Ascending aorta (tissue), 2 donors: ENCODE results near the gene EN1. TPM values are rescaled to one million over a fixed set of nuclear protein-coding genes. Genes with fewer than 3 reads are reported as not detected.

ENCODE experiments used
- DNase-seq, 2 donors: peaks; one replicate each; pipeline ENCODE4 v3.0.0-alpha.2; 2019; ENCODE audit warnings: low spot score in 2 of 2
- H3K27ac ChIP-seq, 2 donors: fragments of 200-600 bp; sonication (generic); one replicate each; pipeline ENCODE4 v1.5.1; 2016 to 2017; ENCODE audit warnings: mild to moderate bottlenecking in 1 of 2
- H3K27me3 ChIP-seq: fragments of 200-600 bp; sonication (generic); one replicate; pipeline ENCODE4 v1.5.1; 2017
- H3K36me3 ChIP-seq, 2 donors: fragments of 200-600 bp; sonication (generic); one replicate each; pipeline ENCODE4 v1.5.1; 2016
- H3K4me1 ChIP-seq, 2 donors: fragments of 200-600 bp; sonication (generic); one replicate each; pipeline ENCODE4 v1.5.1; 2016 to 2017; ENCODE audit warnings: mild to moderate bottlenecking in 1 of 2
- H3K4me3 ChIP-seq, 2 donors: fragments of 200-600 bp; sonication (generic); one replicate each; pipeline ENCODE4 v1.5.1; 2016 to 2017; ENCODE audit warnings: mild to moderate bottlenecking in 1 of 2
- H3K9me3 ChIP-seq, 2 donors: fragments of 200-600 bp; sonication (generic); one replicate each; pipeline ENCODE4 v1.5.1; 2016
- intact Hi-C: fragments of 100-400 bp; cut with DNase I; formaldehyde crosslinking; loops from one replicate; pipeline ENCODE4 v1.15.1; 2023
- total RNA-seq: library from RNA; depleted of rRNA; stranded (reverse); fragments of >200 nt; gene quantifications from one replicate; pipeline ENCODE4 v1.1.0, GENCODE V29; 2016
- TF ChIP-seq, protein P1 (sequence below), 3 experiments: fragments of 200-600 bp in 2 of 3; fragments of 450-650 bp in 1 of 3; sonication (generic) in 2 of 3; IDR thresholded peaks; one replicate each; pipeline ENCODE4 v1.5.1; 2016 to 2019; ENCODE audit warnings: antibody characterized with exemption in 3 of 3, mild to moderate bottlenecking in 1 of 3, moderate library complexity in 1 of 3

Gene EN1
- total RNA-seq, 1 donor from 2014 or later: not detected

DNA sequence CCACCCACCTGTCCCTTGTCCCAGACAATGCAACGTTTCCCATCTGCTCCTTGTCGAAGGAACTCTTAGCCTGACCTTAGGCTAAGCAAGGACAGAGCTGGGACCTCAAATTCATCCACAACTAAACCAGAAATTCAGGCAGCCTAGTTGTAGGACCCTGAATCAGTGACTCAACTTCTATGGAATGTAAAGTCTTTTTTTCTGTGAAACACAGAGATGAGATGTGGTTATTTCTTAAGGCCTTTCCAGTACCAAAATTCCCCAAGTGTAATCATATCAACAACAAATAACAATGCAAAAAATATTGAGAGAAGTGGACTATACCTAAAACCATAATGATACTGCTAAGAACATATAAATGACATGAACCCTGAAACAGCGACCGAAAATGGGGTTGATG lies 46.7 kb downstream of the EN1 start:
- Histone ChIP-seq H3K4me1 (no peaks in the 10 kb centered on the region), H3K4me3 (no peak overlapping the region), H3K9me3 (no peaks in the 10 kb centered on the region), H3K27me3 (no peaks in the 10 kb centered on the region), H3K36me3 (no peaks in the 10 kb centered on the region), H3K27ac (no peak overlapping the region)
- TF ChIP-seq, protein P1, sequence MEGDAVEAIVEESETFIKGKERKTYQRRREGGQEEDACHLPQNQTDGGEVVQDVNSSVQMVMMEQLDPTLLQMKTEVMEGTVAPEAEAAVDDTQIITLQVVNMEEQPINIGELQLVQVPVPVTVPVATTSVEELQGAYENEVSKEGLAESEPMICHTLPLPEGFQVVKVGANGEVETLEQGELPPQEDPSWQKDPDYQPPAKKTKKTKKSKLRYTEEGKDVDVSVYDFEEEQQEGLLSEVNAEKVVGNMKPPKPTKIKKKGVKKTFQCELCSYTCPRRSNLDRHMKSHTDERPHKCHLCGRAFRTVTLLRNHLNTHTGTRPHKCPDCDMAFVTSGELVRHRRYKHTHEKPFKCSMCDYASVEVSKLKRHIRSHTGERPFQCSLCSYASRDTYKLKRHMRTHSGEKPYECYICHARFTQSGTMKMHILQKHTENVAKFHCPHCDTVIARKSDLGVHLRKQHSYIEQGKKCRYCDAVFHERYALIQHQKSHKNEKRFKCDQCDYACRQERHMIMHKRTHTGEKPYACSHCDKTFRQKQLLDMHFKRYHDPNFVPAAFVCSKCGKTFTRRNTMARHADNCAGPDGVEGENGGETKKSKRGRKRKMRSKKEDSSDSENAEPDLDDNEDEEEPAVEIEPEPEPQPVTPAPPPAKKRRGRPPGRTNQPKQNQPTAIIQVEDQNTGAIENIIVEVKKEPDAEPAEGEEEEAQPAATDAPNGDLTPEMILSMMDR (IDR thresholded peaks at IDR 0.05): no peak
- no peak for DNase-seq
- intact Hi-C loops: no loop called here

DNA sequence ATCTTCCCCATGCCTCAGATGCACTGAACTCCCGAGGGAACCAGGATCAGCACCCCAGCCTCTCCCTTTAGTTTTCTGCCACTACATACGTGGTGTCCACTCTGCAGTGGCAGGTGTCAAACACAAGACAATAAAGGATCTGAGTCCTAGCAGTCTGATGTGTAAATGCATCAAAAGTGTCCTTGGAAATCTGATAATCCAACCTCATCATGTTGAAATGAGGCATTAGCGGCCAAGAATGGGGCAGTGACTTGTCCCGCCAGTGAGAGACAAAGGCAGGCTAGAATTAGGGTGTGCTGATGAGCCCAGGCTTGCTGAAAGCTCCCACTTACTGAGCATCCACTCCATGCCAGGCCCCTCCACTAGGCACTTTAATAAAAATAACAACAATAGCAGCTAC lies 52.9 kb downstream of the EN1 start:
- Histone ChIP-seq H3K4me3 (no peak overlapping the region), H3K27me3 (no peaks in the 10 kb centered on the region), H3K4me1 (no peaks in the 10 kb centered on the region), H3K9me3 (no peaks in the 10 kb centered on the region), H3K27ac (no peak overlapping the region), H3K36me3 (no peaks in the 10 kb centered on the region)
- TF ChIP-seq, protein P1 (IDR thresholded peaks at IDR 0.05): no peak
- peak in 1 of 2 donors; percentile 25 for DNase-seq
- intact Hi-C loops: no loop called here

Other genes starting within 250 kb of the EN1 start
- gene MARCO, start 94.5 kb upstream of the EN1 start, total RNA-seq: 28.4 TPM